T-helper 2 cell (primary cell): Measurements from ENCODE around the gene VSNL1.

Experiments
- DNase-seq, 5 experiments: peaks; one replicate each; pipeline versions ENCODE4 v3.0.0 to v3.0.0-alpha.2; 2012 to 2022

Gene VSNL1

GRCh38 chr2:17648581-17648980 lies 108.1 kb downstream of the VSNL1 start:
- DNase-seq: no peak

DNA sequence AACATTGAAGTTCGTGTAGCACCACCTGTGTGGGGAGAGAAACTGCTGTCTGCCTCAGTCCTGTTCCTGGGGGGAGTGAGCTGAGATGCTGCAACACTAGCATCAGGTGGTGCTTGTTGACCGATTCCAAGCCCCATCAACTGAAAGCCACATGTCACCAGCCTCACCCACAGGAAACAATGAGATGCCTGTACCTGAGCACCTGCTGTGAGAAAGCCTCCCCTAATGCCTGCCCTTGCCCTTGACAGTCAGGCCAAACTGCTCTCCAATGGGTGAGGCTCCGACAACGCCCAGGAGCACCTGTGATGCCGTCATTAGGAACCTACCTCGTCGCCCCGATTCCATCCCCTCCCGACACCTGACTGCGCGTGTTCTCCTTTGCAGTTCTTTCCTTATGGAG lies 108.5 kb downstream of the VSNL1 start:
- DNase-seq: no peak

- DNase-seq: no peak
Measured at GRCh38 chr2:17652681-17653394, 112.3 kb downstream of the VSNL1 start.

DNA sequence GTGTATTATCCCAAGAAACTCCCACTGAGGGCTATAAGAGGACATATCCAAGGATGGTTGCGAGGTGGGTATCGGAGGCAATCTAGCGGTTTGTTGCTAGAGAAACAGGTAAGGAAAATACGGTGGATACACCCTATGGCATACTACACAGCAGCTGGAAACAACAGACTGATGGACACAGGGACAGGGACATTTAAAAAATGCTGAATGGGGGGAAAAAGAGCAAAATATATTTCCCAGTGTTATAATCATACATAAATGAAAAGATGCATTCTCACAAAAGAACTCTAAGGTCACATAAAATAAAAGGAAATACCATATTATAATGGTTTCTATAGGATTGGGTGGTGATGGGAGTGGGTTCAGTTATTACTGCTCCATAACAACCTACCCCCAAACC lies 117.3 kb downstream of the VSNL1 start:
- DNase-seq: no peak

GRCh38 chr2:17658251-17658843 lies 117.9 kb downstream of the VSNL1 start:
- DNase-seq: peak in 1 of 5 experiments; percentile 56

GRCh38 chr2:17660219-17660618 lies 119.7 kb downstream of the VSNL1 start:
- DNase-seq: no peak

DNA sequence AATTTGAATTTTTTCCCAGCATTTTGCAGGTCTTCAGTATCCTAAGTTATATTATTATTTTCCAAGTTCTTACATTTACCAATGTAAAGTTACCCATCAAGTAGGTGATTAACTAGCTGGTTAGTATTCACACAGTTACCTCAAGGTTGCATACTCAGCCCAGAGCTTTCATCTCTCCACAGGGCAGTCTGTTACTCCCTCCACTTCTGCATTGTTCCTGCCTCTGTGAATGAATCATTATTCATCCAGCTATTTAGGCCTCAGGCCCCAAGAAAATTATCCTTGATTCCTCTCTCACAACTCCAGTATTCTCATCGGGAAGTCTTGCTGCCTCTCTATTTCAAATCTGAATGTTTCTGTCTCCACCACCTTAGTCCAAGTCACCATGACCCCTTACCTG lies 121.0 kb downstream of the VSNL1 start:
- DNase-seq: no peak

- DNase-seq: no peak
Measured at GRCh38 chr2:17662723-17663122, 122.2 kb downstream of the VSNL1 start.

DNA sequence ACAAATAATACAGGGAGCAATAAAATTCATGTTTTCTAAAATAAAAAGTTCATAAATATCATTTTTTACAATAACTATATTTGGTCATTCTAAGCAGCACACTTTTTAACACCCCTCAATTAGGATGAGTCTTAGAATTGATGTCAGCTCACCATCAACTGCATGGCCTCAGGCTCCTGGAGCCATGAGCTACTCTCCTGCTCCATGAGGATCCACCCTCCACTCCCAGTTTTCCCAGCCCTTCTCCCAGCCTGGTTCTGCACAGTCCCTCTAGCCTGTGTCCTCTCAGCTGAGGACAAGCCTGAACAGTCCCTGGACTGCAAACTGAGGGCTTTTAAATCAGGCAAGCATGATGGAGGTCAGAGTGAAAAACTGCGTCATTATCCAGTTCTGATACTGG lies 124.0 kb downstream of the VSNL1 start:
- DNase-seq: no peak

GRCh38 chr2:17667898-17668297 lies 127.4 kb downstream of the VSNL1 start:
- DNase-seq: no peak

GRCh38 chr2:17672583-17673317 lies 132.3 kb downstream of the VSNL1 start:
- DNase-seq: peak in 1 of 5 experiments; percentile 37

DNA sequence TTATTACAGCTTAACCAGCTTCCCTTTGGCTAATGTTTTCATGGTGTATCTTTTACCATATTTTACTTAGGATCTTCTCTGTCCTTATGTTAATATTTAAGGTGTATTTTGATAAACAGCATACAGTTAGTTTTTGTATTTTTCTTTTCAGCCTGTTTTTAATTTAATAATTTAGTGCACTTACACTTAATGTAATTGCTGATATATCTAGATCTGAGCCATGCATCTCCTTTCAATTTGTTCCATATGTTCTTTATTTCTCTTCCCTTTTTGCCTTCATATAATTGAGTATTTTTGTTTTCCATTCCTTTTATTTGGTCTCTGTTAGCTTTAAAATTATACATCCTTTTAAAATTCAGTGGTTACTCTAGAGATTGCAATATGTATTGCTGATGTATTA lies 134.3 kb downstream of the VSNL1 start:
- DNase-seq: no peak

- DNase-seq: no peak
Measured at GRCh38 chr2:17680119-17680518, 139.6 kb downstream of the VSNL1 start.

DNA sequence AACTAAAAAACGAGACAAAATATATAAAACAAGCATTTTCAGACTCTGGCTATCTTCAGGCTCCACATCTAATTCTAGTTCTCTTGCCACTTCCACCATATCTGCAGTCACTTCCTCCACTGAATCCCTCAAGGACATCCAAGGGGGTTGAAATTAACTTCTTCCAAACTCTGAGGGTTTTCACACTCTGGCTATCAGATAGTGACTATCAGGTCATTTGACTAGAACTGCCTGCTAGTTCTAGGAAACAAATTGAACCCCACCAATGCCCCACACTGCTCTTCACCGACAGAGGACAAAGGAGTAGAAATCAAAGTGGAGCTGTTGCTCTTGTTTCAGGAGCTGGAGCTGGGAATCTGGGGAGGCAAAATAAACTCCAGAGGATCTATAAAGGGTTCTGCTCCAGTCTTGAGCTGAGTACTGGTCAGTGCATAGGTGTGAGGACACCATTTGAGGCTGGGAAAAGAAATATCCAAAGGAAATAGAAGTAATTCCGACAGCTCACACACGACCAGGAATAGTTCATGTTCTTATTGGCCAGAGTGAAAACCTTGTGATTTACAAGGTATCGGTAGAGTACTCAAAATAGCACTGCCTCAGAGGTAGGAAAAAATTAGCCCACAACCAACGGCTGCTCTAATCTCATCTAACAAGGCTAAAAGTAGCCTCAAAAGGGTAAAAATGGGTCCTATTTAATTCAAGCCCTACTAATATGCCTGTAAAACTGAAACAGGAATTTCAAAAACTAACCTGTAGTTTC lies 141.8 kb downstream of the VSNL1 start:
- no peak for DNase-seq

DNA sequence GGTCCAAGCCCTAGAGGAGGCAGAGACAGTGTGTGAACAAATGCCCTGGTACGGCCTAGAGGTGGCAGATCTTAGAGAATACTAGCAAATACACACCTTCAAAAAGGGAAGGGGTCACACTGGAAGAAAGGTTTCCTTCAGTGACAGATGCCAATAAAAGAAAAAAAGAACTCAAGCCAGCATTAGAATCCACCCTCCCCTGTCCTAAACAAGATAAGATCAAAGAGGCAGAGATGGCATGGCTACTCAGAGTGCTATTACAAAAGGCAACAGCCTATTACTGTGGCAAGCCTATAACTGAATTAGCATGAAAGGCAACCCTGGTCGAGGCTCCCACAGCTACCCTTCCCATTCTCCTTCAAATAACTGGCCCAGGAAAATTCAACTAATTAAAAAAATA lies 143.5 kb downstream of the VSNL1 start:
- DNase-seq: no peak

- no peak for DNase-seq
Measured at GRCh38 chr2:17688600-17688999, 148.1 kb downstream of the VSNL1 start.

DNA sequence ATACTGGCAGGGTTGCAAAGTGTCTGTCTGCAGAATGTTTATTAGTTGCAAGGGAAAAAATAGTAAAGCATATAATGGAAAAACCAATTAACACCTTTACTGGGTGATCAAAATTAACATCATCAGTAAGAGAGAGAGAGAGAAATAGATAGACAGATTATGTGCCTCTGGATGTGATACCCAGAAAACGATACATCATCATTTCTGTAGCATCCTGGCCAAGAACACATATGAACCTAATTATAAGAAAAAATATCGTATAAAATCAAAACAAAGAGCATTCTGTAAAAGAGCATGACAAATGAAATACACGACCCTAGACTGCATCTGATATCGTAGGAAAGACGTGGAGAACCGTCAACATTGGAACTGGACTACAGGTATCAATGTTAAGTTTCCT lies 148.5 kb downstream of the VSNL1 start:
- no peak for DNase-seq

- no peak for DNase-seq
Measured at GRCh38 chr2:17690776-17691175, 150.3 kb downstream of the VSNL1 start.
